ENCODE results near the gene MAP3K20. TPM values are rescaled to one million over a fixed set of nuclear protein-coding genes. Genes with fewer than 3 reads are reported as not detected.
"Not testable (repeated sequence)": the region's sequence is repeated elsewhere in the genome, so short reads cannot be mapped to it uniquely, and the experiment has no call there.

The MAP3K20 gene
- total RNA-seq, 2 donors from 2014 or later, result 4.3 to 12.0 TPM

DNA sequence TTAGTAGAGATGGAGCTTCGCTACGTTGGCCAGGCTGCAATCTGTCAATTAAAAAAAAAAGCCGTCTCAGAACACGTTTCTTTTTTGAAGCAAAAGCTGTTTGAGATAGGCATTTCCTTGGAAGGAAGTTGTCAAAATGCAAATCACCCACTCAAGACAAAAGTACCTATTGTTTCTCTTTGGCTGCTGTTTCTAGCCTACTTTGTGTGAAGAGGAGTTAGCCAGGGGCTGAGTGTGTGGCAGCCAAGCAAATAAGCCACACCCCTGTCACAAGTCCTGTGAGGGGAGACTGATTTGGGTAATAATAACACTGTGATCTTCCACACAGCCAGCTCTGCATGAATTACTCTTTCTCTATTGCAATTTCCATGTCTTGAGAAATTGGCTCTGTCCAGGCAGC lies 231.6 kb downstream of the MAP3K20 start:
- H3K27ac Mint-ChIP-seq, result no peak overlapping the region
- no peaks in the 10 kb centered on the region for H3K36me3 Mint-ChIP-seq
- DNase-seq (ENCODE audit: low spot score in 2 of 2) (no peak), ATAC-seq (no peak)
- H3K9me3 Mint-ChIP-seq, result no peaks in the 10 kb centered on the region

DNA sequence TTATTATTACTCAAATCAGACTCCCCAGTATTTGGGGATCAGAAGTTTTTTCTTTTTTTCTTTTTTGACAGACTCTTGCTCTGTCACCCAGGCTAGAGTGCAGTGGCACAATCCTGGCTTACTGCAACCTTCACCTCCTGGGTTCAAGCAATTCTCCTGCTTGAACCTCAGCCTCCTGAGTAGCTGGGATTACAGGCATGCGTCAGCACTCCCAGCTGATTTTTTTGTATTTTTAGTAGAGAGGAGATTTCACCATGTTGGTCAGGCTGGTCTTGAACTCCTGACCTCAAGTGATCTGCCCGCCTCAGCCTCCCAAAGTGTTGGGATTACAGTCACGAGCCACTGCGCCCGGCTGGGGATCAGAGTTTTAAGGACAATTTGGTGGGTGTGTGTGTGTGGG lies 233.7 kb downstream of the MAP3K20 start:
- ATAC-seq; H3K9me3 Mint-ChIP-seq; H3K27ac Mint-ChIP-seq; H3K36me3 Mint-ChIP-seq; DNase-seq (ENCODE audit: low spot score in 2 of 2): not testable (repeated sequence)

DNA sequence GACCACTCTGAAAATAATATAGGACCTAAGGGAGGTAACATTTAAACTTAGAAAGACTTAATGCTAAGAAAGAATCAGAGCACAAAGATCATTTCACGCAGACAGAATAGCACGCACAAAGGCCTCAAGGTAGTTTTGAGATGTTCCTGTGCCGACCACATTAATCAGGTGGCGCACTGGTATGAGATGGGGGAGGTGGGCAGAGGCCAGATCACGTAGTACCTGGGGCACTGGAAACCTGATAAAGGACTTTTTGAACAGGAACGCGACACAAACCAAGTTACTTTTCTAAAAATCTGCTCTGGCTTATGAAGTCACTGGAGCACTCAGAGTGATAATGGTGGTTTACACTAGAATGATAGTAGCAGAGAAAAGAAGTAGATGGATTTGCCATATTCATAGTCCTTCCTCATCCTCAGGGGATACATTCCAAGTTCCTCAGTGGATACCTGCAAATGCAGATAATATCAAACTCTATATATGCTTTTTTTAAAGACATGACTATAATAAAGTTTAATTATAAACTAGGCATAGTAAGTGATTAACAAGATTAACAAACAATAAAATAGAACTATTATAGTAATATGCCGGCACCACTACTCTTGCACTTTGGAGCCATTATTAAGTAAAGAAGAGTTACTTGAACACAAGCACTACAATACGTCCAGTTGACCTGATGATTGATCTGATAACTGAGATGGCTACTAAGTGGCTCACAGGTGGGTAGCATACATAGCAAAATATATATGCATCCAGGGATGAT lies 236.4 kb downstream of the MAP3K20 start:
- DNase-seq (ENCODE audit: low spot score in 2 of 2), result no peak
- ATAC-seq, result no peak
- H3K27ac Mint-ChIP-seq, result no peak overlapping the region
- no peaks in the 10 kb centered on the region for H3K36me3 Mint-ChIP-seq
- no peaks in the 10 kb centered on the region for H3K9me3 Mint-ChIP-seq

All from activated naive CD4-positive, alpha-beta T cell treated with anti-CD3 and anti-CD28 coated beads, Interleukin-2, amount 50 U/mL, for 72 hours (primary cell).